ENCODE measurements around the gene PET100.
"Not testable (repeated sequence)": the region's sequence is repeated elsewhere in the genome, so short reads cannot be mapped to it uniquely, and the experiment has no call there.

Gene PET100

DNA sequence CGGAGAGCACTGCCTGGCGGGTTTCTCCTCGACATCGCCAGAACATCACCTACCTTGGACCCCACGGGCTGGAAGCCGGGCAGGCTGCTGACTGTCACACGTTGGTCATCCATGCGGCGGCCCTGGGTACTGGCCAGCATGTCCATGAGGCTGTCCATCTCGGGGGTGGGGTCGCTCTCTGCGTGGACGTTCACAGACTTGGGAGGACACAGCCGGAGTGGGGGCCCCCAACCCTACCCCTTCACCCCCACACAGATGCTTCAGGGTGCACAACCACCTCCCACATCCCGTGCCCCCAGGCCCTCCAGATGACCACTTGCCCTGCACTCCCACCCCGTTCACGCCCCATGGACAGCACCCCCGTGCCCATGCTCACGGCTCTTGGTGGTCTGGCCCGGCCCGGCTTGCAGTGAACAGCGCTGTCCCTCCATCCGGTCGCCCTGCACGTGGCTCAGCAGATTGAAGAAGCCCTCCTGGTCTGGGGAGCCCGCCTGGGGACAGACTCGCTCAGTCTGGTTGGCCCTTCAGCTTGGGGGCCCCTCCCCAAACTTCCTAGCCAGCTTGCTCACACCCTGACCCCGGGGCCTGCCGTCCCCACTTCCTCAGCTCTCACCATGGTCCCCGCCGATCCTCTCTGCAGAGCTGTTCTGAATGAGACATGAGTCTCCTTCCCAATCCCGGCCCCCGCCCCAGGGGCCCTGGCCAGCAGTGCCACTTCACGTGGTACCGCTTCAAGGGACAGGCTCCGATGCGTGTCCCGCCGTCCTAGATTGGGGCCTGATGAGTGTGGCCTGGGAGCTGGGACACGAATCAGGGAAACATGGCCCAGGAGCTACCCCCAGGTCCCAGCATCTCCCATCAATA, 3.0 kb downstream of the PET100 start:
- no peak for DNase-seq

DNA sequence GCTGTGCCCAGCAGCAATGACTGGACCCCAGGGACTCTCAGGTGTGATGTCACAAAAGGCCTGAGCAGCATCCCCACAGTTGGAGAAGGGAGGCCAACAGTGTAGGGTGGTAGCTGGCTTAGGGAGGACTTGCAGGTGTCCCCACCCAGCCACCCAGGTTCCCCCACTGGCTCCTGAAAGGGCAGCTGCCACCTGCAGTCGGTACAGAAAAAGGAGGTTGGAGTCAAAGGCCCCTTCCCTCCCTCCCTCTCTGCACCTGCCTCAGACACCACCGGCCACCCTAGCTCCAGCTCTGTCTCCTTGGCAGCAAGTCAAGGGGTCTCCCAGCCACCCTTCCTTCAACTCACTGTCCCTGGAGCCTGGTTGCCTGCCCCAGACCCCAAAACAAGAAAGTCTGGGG, 4.1 kb downstream of the PET100 start, which contains the start of gene PCP2:
Gene PCP2, minus strand, starts transcription at position 22 of the 400 bp plus-strand sequence. CDS start 262 bp downstream, outside the sequence.
- DNase-seq, result no peak

DNA sequence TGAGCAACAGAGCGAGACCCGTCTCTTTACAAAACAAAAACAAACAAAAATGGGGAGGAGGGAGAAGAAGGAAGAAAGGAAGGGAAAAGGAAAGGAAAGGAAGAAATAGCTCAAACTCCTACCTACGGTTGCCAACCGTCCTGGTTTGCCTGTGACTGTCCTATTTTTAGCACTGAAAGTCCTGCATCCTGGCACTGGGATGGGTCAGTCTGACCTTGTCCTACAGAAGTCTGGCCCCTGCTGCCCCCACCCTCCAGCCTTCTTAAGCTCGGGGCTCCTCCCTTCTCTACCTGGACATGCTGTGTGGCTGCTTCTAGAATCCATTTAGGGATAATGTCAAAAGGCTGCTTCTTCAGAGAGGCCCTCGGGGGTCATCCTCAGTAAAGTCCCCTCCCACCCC, 6.1 kb downstream of the PET100 start:
- no peak for DNase-seq

DNA sequence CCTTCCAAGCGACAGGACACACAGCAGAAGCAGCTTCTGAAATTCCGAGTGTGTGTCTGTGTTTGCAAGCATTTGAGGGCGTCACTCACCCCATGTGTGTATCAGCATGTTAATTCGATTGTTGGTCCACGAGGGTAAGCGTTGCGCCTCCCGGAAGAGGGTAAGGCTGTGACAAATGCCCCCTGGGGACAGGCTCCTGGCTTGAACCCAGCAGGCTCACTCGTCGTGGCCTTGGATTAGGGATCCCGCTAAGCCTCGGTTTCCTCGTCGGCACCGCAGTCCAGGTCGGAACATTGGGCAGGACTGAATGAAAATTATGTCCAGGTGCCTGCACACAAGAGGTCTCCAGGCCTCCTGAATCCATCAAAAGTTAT, 6.7 kb downstream of the PET100 start:
- no peak for DNase-seq

DNA sequence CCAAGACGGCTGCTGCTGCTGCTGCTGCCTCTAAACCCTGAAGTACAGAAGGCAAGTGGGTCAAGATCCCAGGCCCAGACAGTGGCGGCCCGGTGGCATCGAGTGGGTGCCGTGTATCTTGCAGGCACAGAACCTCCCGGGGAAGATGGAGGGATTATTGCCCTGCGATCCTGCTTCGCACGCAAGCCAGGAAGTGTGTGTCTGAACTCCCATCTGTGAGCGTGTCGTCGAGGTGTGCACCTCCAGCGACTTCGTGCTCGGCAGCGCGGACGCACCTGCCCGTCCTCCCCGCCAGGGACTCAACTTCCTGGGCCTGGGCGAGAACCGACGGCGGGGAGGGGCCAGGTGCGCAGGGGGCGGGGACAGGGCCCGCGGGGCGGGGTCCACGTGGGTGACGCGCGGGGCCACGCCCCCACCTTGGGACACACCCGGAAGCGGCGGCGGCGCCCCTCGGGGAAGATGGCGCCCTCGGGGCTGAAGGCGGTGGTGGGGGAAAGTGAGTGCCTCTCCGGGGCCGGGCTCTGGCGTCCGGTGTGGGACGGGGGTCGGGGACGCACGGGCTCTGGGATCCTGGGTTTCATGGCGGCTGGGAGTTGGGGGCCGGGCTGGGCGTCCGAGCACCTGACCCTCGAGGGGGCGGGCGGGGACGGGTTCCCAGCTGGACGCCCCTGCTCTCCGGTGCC, 7.2 kb downstream of the PET100 start, which contains the start of gene STXBP2:
Gene STXBP2, plus strand, starts transcription at position 420 of the 683 bp plus-strand sequence. Its CDS starts 40 bp downstream, at position 460.
- peak; percentile 57 for DNase-seq

DNA sequence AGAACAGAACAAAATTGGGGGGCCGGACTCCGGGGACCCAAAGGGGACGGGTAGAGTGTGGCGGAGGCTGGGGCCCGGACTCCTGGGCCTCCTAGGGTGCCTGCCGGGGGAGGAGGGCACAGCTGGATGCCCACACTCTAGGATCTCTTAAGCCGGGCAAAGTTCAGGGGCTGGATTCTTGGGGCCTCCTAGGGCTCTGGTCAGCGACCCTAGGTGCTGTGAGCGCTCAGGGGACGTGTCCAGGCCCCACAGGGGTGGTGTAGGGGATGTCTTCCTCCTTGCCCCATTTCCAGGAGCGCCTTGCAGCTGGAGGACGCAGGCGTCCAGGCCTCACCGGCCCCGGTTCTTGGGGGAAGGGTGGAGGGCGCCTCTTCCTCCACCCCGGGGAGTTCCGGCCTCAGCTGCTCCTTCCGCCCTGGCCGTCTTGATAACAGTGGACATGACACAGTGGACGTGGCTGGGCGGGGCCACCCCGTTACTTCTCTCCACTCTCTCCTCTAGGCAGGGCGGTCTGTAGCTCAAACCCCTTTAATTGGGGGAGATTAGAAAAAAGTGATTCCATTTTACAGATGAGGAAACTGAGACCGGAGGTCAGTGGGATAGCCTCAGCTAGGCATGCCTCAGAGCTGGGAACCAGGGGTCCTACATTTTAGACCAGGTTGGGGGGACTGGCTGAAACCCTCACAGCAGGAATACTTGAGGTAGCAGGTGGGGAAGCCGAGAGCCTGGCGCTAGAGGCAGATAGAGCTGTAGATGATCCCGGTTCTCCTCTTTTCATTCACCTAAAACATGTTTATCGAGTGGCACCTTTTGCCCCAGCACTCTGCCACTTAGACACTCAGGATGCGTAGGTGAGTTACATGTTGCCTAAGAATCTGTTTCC, 8.0 kb downstream of the PET100 start:
- DNase-seq, result peak; percentile 37

DNA sequence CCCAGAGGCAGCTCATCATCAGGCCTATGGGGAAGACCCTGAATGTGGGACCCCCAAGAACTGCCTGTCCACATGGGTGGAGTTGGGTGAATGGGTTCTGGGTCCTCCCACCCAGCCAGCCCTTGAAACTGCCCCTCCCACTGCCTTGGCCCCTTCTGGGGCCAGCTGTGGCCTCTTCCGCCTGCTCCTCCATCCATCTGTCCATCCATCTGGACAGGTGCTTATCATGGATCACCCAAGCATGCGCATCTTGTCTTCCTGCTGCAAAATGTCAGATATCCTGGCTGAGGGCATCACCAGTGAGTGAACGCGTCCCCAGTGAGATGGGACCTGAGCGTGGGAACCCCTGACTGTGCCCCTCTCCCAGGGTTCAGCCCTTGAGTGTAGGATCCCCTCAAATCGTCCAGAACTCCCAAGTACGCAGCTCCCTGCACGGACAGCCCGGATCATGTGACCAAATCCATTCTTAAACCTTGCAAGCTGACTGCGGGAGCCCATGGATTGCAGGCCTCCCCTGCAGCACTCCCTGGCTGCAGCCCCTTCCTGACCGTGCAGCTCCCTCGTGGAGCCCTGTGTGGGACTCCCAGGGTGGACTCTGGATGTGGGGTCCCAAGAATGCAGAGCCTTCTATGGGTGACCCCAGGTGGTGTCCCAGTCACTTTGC, 9.3 kb downstream of the PET100 start:
- DNase-seq, result no peak

DNA sequence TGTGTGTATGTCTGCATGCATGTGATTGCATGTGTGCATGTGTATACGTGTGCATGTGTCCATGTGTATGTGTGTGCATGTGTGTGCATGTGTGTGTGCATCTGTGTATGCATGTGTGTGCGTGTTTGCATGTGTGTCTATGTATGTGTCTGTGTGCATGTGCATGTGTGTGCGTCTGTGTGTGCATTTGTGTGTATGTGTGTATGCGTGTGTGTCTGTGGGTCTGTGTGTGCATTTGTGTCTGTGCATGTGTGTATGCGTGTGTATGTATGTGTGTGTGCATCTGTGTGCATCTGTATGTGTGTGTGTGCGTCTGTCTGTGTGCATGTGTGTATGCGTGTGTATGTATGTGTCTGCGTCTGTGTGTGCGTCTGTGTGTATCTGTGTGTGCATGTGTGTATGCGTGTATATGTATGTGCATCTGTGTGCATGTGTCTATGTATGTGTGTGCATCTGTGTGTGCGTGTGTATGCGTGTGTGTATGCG, 10.3 kb downstream of the PET100 start:
- DNase-seq, result no peak

DNA sequence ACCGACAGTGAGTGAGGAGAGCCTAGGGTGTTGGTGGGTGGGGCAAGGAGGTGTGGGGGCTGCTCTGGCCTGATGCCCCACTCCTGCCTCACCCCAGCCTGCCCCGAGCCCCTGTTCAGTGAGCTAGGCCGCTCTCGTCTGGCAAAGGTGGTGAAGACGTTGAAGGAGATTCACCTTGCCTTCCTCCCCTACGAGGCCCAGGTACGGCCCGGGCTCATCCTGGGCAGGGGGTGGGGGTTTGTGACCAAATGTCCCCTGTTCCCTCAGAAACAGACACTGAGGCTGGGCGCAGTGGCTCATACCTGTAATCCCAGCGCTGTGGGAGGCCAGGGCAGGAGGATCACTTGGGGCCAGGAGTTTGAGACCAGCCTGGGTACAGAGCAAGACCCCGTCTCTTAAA, 11.2 kb downstream of the PET100 start:
- no peak for DNase-seq

DNA sequence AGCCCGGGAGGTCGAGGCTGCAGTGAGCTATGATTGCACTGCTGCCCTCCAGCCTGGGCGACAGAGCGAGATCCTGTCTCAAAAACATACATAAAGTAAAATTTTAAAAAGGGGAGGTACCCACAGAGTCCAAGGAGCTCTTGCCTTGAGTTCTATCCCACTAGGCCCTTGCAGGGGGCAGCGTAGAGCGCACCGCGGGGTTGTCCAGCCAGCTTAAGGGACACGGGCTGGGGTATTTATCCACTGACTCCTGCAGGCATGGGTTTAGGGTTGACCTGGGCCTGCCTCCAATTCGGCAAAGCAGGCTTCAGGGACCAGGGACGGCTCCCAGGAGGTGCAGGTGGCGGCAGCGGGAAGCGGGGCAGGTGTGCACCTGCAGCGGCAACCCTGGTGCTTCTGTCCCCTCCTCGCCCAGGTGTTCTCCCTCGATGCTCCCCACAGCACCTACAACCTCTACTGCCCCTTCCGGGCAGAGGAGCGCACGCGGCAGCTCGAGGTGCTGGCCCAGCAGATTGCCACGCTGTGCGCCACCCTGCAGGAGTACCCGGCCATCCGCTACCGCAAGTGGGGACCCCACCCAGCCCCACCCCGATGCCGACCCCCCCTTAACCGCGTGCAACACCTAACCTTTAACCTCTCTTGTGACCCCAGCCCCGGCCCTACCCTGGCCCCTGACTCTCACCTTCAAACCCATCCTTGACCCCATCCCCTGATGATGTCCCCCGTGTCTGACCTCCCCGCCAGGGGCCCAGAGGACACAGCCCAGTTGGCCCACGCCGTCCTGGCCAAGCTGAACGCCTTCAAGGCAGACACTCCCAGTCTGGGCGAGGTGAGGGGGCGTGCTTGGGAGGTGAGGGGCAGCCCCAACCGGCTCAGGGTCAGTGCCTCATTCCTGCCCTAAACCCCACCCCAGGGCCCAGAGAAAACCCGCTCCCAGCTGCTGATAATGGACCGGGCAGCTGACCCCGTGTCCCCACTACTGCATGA, 12.0 kb downstream of the PET100 start:
- no peak for DNase-seq

DNA sequence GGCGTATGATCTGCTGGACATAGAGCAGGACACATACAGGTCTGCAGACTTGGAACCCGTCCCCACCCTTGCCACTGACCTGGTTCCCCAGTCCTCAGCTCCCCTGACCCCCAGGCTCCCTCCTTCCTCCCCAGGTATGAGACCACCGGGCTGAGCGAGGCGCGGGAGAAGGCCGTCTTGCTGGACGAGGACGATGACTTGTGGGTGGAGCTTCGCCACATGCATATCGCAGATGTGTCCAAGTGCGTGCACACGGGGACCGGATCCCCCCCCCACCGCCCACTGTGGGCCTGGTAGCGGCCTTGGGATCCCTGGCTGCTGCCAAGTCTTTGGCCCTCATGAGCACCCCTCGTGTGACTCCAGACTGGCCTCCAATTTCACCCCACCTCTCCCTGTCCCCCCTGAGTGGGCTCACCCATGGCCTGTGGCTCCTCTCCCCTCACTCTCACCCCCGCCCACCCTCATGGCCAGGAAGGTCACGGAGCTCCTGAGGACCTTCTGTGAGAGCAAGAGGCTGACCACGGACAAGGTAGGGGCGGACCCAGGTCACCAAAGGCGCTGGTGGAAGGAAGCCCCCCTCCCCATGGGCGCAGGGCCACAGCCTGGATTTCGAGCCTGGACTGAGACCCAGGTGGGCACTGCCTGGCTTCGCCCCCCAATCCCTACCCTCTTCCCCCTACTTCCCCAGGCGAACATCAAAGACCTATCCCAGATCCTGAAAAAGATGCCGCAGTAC, 12.9 kb downstream of the PET100 start:
- DNase-seq, result no peak

DNA sequence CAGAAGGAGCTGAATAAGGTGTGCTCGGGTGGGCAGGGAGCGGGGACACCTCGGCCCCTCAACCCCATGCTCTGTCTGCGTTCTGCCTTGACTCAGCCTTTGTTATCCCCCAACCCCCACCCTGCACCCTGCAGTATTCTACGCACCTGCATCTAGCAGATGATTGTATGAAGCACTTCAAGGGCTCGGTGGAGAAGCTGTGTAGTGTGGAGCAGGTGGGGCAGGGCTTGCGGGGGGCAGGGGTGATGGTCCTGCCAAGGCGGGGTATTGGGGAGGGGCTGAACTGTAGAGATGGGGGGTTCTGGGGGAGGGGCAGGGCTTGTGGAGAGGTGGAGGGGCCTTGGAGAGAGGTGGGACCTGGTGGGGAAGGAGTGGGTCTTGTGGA, 13.4 kb downstream of the PET100 start:
- no peak for DNase-seq

DNA sequence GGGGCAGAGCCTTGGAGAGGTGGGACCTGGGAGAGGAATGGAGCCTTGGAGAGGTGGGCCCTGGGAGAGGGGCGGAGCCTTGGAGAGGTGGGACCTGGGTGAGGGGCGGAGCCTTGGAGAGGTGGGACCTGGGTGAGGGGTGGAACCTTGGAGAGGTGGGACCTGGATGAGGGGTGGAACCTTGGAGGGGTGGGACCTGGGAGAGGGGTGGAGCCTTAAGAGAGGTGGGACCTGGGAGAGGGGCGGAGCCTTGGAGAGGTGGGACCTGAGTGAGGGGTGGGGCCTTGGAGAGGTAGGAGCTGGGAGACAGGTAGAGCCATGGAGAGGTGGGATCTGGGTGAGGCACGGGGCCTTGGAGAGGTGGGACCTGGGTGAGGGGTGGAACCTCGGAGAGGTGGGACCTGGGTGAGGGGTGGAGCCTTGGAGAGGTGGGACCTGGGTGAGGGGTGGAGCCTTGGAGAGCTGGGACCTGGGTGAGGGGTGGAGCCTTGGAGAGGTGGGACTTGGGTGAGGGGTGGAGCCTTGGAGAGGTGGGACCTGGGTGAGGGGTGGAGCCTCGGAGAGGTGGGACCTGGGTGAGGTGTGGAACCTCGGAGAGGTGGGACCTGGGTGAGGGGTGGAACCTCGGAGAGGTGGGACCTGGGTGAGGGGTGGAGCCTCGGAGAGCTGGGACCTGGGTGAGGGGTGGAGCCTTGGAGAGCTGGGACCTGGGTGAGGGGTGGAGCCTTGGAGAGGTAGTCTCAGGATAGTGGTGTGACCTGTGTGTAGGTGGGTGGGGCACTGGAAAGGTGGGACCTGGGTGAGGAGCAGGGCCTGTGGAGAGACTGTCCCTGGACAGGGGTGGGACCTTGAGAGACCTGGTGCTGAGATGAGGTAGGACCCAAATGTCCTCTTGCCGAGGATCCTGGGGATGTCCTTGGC, 14.3 kb downstream of the PET100 start:
- DNase-seq, result not testable (repeated sequence)

DNA sequence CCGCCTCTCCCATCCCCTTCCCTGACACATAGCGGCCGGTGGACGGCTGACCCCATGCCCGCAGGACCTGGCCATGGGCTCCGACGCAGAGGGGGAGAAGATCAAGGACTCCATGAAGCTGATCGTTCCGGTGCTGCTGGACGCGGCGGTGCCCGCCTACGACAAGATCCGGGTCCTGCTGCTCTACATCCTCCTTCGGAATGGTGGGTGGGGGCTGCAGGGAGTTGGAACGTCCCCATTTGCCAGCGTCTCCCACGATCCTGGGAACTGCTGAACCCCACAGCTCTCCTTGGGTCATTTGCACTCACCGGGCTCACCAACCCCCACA, 14.9 kb downstream of the PET100 start:
- DNase-seq, result no peak

DNA sequence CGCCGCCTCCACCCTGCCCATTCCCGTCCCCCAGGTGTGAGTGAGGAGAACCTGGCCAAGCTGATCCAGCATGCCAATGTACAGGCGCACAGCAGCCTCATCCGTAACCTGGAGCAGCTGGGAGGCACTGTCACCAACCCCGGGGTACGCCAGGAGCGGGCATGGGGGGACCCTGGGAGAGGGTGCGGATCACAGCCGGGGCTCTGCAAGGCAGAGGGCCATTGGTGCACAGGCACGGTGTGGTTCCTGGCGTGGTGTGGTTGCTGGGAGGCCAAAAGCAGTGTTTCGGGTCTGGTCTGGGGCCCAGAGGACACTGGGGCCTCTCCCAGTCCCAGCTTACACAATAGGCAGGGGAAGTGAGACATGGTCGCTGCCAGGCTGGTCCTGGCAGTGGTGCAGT, 15.6 kb downstream of the PET100 start:
- DNase-seq, result no peak

DNA sequence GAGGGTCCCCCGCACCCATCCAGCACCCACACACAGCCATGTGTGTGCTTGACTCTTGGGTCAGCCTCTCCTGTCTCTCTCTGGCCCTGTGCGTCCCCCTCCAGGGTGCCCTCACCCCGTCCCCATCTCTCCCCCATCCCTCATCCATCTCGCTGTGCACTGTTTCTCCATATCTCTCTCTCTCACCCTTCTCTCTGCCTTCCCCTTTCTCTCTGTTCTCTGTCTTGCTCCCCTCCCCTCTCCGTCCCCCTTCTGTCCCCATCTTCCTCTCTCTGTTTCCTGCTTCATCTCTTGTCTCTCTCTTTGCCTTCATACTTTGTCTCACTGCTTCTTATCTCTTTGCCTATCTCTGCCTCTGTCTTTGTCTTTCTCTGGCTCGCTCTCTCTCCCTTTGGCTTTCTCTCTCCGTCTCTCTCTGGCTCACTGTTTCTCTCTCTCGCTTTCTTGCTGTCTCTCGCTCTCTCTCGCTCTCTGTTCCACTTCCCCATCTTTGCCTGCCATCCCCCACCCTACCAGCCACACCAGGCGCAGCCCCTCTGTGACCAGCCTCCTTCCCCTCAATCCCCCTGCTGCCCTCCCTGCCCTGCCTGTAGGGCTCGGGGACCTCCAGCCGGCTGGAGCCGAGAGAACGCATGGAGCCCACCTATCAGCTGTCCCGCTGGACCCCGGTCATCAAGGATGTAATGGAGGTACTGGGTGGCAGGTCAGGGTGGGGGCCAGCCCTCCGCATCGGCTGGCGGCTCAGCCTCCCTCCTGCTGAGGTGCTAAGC, 16.2 kb downstream of the PET100 start:
- no peak for DNase-seq

DNA sequence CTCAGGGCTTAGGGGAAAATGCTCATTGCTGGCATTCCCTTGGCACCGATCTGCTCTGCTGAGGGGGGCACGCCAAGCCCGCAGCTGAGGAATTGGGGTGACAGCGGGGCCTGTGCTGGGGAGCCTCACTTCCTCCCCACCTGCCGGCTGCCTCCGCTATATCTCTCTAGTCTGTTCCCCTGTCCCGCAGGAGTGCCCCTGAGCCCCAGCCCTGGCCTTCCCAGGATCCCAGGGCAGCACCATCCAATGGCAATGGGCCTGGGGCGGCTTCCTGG, 16.8 kb downstream of the PET100 start:
- DNase-seq, result no peak

DNA sequence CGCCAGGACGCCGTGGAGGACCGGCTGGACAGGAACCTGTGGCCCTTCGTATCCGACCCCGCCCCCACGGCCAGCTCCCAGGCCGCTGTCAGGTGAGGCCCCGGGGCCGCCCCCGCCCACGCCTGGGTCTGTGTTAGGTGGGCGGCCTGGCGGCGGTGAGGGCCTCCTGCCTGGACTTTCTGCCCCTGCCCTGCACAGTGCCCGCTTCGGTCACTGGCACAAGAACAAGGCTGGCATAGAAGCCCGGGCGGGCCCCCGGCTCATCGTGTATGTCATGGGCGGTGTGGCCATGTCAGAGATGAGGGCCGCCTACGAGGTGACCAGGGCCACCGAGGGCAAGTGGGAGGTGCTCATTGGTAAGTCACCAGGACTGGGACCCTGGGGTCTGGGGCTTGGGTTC, 17.6 kb downstream of the PET100 start:
- no peak for DNase-seq
